ENCODE results near the gene GRIK4.

GRIK4 gene

GRCh38 chr11:120666121-120666639, 154.6 kb downstream of the GRIK4 start:
- in situ Hi-C loops (cut with HindIII; ENCODE audit: low sequenced_read_pairs) = no loop called here
- TF ChIP-seq, protein P1, sequence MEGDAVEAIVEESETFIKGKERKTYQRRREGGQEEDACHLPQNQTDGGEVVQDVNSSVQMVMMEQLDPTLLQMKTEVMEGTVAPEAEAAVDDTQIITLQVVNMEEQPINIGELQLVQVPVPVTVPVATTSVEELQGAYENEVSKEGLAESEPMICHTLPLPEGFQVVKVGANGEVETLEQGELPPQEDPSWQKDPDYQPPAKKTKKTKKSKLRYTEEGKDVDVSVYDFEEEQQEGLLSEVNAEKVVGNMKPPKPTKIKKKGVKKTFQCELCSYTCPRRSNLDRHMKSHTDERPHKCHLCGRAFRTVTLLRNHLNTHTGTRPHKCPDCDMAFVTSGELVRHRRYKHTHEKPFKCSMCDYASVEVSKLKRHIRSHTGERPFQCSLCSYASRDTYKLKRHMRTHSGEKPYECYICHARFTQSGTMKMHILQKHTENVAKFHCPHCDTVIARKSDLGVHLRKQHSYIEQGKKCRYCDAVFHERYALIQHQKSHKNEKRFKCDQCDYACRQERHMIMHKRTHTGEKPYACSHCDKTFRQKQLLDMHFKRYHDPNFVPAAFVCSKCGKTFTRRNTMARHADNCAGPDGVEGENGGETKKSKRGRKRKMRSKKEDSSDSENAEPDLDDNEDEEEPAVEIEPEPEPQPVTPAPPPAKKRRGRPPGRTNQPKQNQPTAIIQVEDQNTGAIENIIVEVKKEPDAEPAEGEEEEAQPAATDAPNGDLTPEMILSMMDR (IDR thresholded peaks at IDR 0.05; ENCODE audit: low read depth, low read length) = no peak
- no peak overlapping the region for H3K4me3 ChIP-seq (ENCODE audit: low read depth, low read length)
- DNase-seq (ENCODE audit: low read depth, low spot score) = no peak

- no peak for DNase-seq (ENCODE audit: low read depth, low spot score)
- in situ Hi-C loops (cut with HindIII; ENCODE audit: low sequenced_read_pairs) = no loop called here
- no peak overlapping the region for H3K4me3 ChIP-seq (ENCODE audit: low read depth, low read length)
- TF ChIP-seq, protein P1 (IDR thresholded peaks at IDR 0.05; ENCODE audit: low read depth, low read length) = no peak
Observed at GRCh38 chr11:120667281-120667680, 155.7 kb downstream of the GRIK4 start.

- DNase-seq (ENCODE audit: low read depth, low spot score) = no peak
Observed at GRCh38 chr11:120667934-120668333, 156.4 kb downstream of the GRIK4 start.

DNA sequence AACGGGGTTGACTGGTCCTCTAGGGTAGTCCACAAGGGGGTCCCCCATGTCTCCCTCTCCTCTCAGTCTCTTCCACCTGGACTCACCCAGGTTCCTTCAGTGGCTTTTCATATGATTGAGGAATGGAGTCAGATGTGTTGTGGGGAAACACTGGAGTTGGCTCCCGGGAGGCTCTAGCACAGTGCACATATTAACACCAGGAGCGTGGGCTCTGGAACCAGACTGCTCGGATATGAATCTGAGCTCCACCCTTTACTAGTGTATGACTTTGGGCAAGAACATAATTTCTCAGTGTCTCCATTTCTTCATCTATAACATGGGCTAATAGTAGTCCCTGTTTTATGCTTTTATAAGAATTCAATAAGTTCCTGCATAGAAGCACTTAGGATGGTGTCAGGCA, 157.0 kb downstream of the GRIK4 start:
- H3K4me3 ChIP-seq (ENCODE audit: low read depth, low read length) = no peak overlapping the region
- TF ChIP-seq, protein P1 (IDR thresholded peaks at IDR 0.05; ENCODE audit: low read depth, low read length) = no peak
- no peak for DNase-seq (ENCODE audit: low read depth, low spot score)
- in situ Hi-C loops (cut with HindIII; ENCODE audit: low sequenced_read_pairs) = no loop called here

More at GRCh38 chr11:120667934-120668333, 156.4 kb downstream of the GRIK4 start:
- TF ChIP-seq, protein P1 (IDR thresholded peaks at IDR 0.05; ENCODE audit: low read depth, low read length) = no peak
- no peak overlapping the region for H3K4me3 ChIP-seq (ENCODE audit: low read depth, low read length)
- in situ Hi-C loops (cut with HindIII; ENCODE audit: low sequenced_read_pairs) = no loop called here

- DNase-seq (ENCODE audit: low read depth, low spot score) = peak; percentile 81
- in situ Hi-C loops (cut with HindIII; ENCODE audit: low sequenced_read_pairs) = no loop called here
- H3K4me3 ChIP-seq (ENCODE audit: low read depth, low read length) = no peak overlapping the region
Observed at GRCh38 chr11:120674542-120674941, 163.0 kb downstream of the GRIK4 start.

DNA sequence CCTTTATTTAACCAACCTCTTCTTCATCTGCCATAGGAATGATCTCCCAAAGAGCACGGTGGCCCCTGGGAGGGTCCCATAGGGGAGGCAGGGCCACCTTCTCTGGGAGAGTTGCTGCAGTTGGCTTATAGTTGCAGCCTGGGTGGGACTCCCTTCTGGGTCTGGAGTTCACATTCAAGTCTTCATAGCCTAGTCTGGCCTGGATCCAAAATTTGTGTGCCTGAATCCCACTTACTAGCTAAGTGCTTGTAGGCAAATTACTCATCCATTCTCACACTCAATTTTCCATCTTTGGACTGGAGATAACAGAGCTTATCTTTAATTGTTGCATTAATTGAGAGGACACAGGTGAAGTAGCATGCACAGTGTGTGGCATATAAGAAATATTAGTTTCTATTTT, 163.6 kb downstream of the GRIK4 start:
- TF ChIP-seq, protein P1 (IDR thresholded peaks at IDR 0.05; ENCODE audit: low read depth, low read length) = no peak
- no peak overlapping the region for H3K4me3 ChIP-seq (ENCODE audit: low read depth, low read length)
- in situ Hi-C loops (cut with HindIII; ENCODE audit: low sequenced_read_pairs) = no loop called here
- peak; percentile 18 for DNase-seq (ENCODE audit: low read depth, low spot score)

More at GRCh38 chr11:120674542-120674941, 163.0 kb downstream of the GRIK4 start:
- TF ChIP-seq, protein P1 (IDR thresholded peaks at IDR 0.05; ENCODE audit: low read depth, low read length) = no peak

Data from astrocyte of the spinal cord (primary cell).